ENCODE measurements around the gene AFAP1L2.

DNA sequence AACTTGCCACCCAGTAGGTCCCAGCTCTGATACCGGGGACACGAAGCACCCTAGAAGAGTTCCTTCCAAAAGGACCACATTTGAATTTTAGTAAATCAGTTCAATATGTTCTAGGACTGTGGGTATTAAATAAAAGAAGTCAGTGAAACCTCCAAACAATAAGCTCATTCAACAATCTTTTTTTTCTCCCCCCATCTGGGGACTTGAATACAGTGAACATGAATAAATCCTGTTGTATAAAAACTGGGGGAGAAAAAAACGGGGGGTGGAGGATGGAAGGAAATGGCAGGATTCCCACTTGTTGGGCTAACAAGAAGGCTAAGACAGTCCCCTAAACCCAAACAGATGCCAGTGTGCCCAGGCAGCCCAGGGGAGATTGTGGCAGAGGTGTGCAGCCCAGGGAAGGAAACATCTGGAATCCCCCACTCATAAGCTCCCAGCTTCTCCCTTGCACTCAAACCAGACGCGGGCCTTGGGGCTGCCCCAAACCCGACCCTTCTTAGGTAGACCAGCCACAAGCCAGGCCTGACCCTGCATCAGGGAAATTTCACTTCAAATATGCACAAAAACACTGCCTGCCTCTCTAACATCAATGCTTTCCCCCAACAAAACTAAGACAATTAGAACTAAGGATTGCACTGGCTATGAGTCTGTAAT, 8.8 kb downstream of the AFAP1L2 start:
- TF ChIP-seq, protein P1, sequence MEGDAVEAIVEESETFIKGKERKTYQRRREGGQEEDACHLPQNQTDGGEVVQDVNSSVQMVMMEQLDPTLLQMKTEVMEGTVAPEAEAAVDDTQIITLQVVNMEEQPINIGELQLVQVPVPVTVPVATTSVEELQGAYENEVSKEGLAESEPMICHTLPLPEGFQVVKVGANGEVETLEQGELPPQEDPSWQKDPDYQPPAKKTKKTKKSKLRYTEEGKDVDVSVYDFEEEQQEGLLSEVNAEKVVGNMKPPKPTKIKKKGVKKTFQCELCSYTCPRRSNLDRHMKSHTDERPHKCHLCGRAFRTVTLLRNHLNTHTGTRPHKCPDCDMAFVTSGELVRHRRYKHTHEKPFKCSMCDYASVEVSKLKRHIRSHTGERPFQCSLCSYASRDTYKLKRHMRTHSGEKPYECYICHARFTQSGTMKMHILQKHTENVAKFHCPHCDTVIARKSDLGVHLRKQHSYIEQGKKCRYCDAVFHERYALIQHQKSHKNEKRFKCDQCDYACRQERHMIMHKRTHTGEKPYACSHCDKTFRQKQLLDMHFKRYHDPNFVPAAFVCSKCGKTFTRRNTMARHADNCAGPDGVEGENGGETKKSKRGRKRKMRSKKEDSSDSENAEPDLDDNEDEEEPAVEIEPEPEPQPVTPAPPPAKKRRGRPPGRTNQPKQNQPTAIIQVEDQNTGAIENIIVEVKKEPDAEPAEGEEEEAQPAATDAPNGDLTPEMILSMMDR (IDR thresholded peaks at IDR 0.05; ENCODE audit: low read depth, low read length, poor library complexity, severe bottlenecking), result no peak
- no peak for TF ChIP-seq EZH2phosphoT487 (IDR thresholded peaks at IDR 0.05; ENCODE audit: borderline replicate concordance, low read length)
